SK-N-SH treated with all-trans-retinoic acid at 6 μM for 48 hours (cell line): ENCODE results near the gene PLCB4.

ENCODE experiments used
- ATAC-seq: fragments of 200-7000 bp; cut with Tn5 transposase; 3 replicates; pipeline ENCODE4 v1.9.1; 2020; ENCODE audit warnings: mild to moderate bottlenecking, moderate library complexity
- ARNTL ChIP-seq: fragments of 450-650 bp; formaldehyde crosslinking; IDR thresholded peaks from 2 replicates; pipeline ENCODE4 v1.5.0; 2020; ENCODE audit warnings: low read depth, mild to moderate bottlenecking, moderate library complexity, borderline replicate concordance
- BACH2 ChIP-seq: fragments of 250-450 bp; sonication (Bioruptor Pico); IDR thresholded peaks from 2 replicates; pipeline ENCODE4 v1.9.0; 2021; ENCODE audit warnings: mild to moderate bottlenecking, borderline replicate concordance
- CSDC2 ChIP-seq: fragments of 250-450 bp; sonication (Bioruptor Pico); IDR thresholded peaks from 2 replicates; pipeline ENCODE4 v1.5.0; 2020; ENCODE audit warnings: mild to moderate bottlenecking, moderate library complexity
- CSRNP3 ChIP-seq: fragments of 250-450 bp; sonication (Bioruptor Pico); IDR thresholded peaks from 2 replicates; pipeline ENCODE4 v1.5.1; 2021; ENCODE audit warnings: mild to moderate bottlenecking, moderate library complexity
- GLIS3 ChIP-seq: fragments of 250-450 bp; sonication (Bioruptor Pico); IDR thresholded peaks from 2 replicates; pipeline ENCODE4 v1.5.0; 2020; ENCODE audit warnings: mild to moderate bottlenecking, moderate library complexity
- ISL1 ChIP-seq: fragments of 250-450 bp; sonication (Bioruptor Pico); IDR thresholded peaks from 2 replicates; pipeline ENCODE4 v2.1.2; 2022; ENCODE audit warnings: mild to moderate bottlenecking, moderate library complexity
- OSR1 ChIP-seq: fragments of 250-450 bp; sonication (Bioruptor Pico); IDR thresholded peaks from 2 replicates; pipeline ENCODE4 v1.8.0; 2022; ENCODE audit warnings: moderate library complexity, mild to moderate bottlenecking, inconsistent platforms
- PATZ1 ChIP-seq: fragments of 250-450 bp; sonication (Bioruptor Pico); IDR thresholded peaks from 2 replicates; pipeline ENCODE4 v1.8.0; 2020; ENCODE audit warnings: mild to moderate bottlenecking, moderate library complexity, borderline replicate concordance
- POU6F1 ChIP-seq: fragments of 250-450 bp; sonication (Bioruptor Pico); IDR thresholded peaks from 2 replicates; pipeline ENCODE4 v1.8.0; 2021; ENCODE audit warnings: low read depth, mild to moderate bottlenecking, moderate library complexity, borderline replicate concordance
- PPARA ChIP-seq: fragments of 250-450 bp; sonication (Bioruptor Pico); IDR thresholded peaks from 2 replicates; pipeline ENCODE4 v1.5.0; 2020; ENCODE audit warnings: mild to moderate bottlenecking, borderline replicate concordance
- RARB ChIP-seq: fragments of 250-450 bp; sonication (Bioruptor Pico); IDR thresholded peaks from 2 replicates; pipeline ENCODE4 v1.8.0; 2021; ENCODE audit warnings: mild to moderate bottlenecking, moderate library complexity
- SNAI2 ChIP-seq: fragments of 250-450 bp; sonication (Bioruptor Pico); IDR thresholded peaks from 2 replicates; pipeline ENCODE4 v1.5.0; 2020; ENCODE audit warnings: mild to moderate bottlenecking, moderate library complexity
- TCF4 ChIP-seq: fragments of 250-450 bp; sonication (Bioruptor Pico); IDR thresholded peaks from 2 replicates; pipeline ENCODE4 v1.8.0; 2021; ENCODE audit warnings: mild to moderate bottlenecking, moderate library complexity, borderline replicate concordance
- TOX ChIP-seq: fragments of 250-450 bp; sonication (Bioruptor Pico); IDR thresholded peaks from 2 replicates; pipeline ENCODE4 v1.8.0; 2021; ENCODE audit warnings: mild to moderate bottlenecking, moderate library complexity, borderline replicate concordance
- TSHZ2 ChIP-seq: fragments of 250-450 bp; sonication (Bioruptor Pico); IDR thresholded peaks from 2 replicates; pipeline ENCODE4 v1.5.0; 2020; ENCODE audit warnings: mild to moderate bottlenecking, moderate library complexity
- ZC3H10 ChIP-seq: fragments of 250-450 bp; sonication (Bioruptor Pico); IDR thresholded peaks from 2 replicates; pipeline ENCODE4 v1.5.1; 2021; ENCODE audit warnings: mild to moderate bottlenecking, moderate library complexity
- ZFP3 ChIP-seq: fragments of 250-450 bp; sonication (Bioruptor Pico); IDR thresholded peaks from 2 replicates; pipeline ENCODE4 v1.5.0; 2020; ENCODE audit warnings: mild to moderate bottlenecking, moderate library complexity
- ZFP30 ChIP-seq: fragments of 450-650 bp; formaldehyde crosslinking; IDR thresholded peaks from 2 replicates; pipeline ENCODE4 v1.5.0; 2022; ENCODE audit warnings: mild to moderate bottlenecking, moderate library complexity
- ZNF70 ChIP-seq: fragments of 450-650 bp; formaldehyde crosslinking; IDR thresholded peaks from 2 replicates; pipeline ENCODE4 v1.5.0; 2020; ENCODE audit warnings: mild to moderate bottlenecking, moderate library complexity
- ZNF8 ChIP-seq: fragments of 450-650 bp; formaldehyde crosslinking; IDR thresholded peaks from 2 replicates; pipeline ENCODE4 v1.5.0; 2020; ENCODE audit warnings: mild to moderate bottlenecking, moderate library complexity

Gene PLCB4

GRCh38 chr20:9453201-9453600 lies 384.3 kb downstream of the PLCB4 start (continued):
- TF ChIP-seq POU6F1 (CRISPR knock-in tag) (no peak), PATZ1 (CRISPR knock-in tag) (no peak)
- TF ChIP-seq, all 23 proteins: peak for 0

GRCh38 chr20:9454791-9455190 lies 385.9 kb downstream of the PLCB4 start:
- TF ChIP-seq SNAI2 (no peak), BACH2 (no peak), TOX (CRISPR knock-in tag) (no peak)
- no peak for ATAC-seq

- TF ChIP-seq ZFP3 (CRISPR knock-in tag): no peak
- no peak for TF ChIP-seq ZNF8 (CRISPR knock-in tag)
- no peak for TF ChIP-seq TSHZ2 (CRISPR knock-in tag)
- no peak for TF ChIP-seq ZFP30
- TF ChIP-seq PATZ1 (CRISPR knock-in tag): no peak
- no peak for TF ChIP-seq CSDC2 (CRISPR knock-in tag)
- no peak for TF ChIP-seq ARNTL (CRISPR knock-in tag)
- TF ChIP-seq BACH2: no peak
- no peak for TF ChIP-seq SNAI2
- no peak for TF ChIP-seq RARB (CRISPR knock-in tag)
- no peak for TF ChIP-seq TCF4 (CRISPR knock-in tag)
- TF ChIP-seq CSRNP3: no peak
- TF ChIP-seq, all 23 proteins: peak for 0
- ATAC-seq: no peak
Measured at GRCh38 chr20:9457136-9457535, 388.2 kb downstream of the PLCB4 start.

- no peak for ATAC-seq
- TF ChIP-seq ZC3H10 (CRISPR knock-in tag) (no peak), OSR1 (no peak), POU6F1 (CRISPR knock-in tag) (no peak), TCF4 (CRISPR knock-in tag) (no peak), ISL1 (CRISPR knock-in tag) (no peak), SNAI2 (no peak), BACH2 (no peak), ARNTL (CRISPR knock-in tag) (no peak), GLIS3 (CRISPR knock-in tag) (no peak), ZNF70 (CRISPR knock-in tag) (no peak), TSHZ2 (CRISPR knock-in tag) (no peak), PPARA (CRISPR knock-in tag) (no peak)
Measured at GRCh38 chr20:9458138-9458796, 389.4 kb downstream of the PLCB4 start.
